Uterus (tissue), 4 donors: ENCODE measurements around the gene CAB39. TPM values are rescaled to one million over a fixed set of nuclear protein-coding genes. Genes with fewer than 3 reads are reported as not detected.

Experiments used
- DNase-seq, 2 donors: peaks; one replicate each; pipeline ENCODE4 v3.0.0-alpha.2; 2019 to 2020
- H3K27ac ChIP-seq, 2 donors: fragments of 200-600 bp; sonication (generic); 1 replicate in 1 of 2; 2 replicates in 1 of 2; pipeline ENCODE4 v1.5.1; 2016 to 2018
- H3K27me3 ChIP-seq, 2 donors: fragments of 200-600 bp; sonication (generic); one replicate each; pipeline ENCODE4 v1.5.1; 2018 to 2019; ENCODE audit warnings: control low read depth in 1 of 2
- H3K36me3 ChIP-seq, 2 donors: fragments of 200-600 bp; sonication (generic); one replicate each; pipeline ENCODE4 v1.5.1; 2019; ENCODE audit warnings: control low read depth in 1 of 2
- H3K4me1 ChIP-seq, 2 donors: fragments of 200-600 bp; sonication (generic); one replicate each; pipeline ENCODE4 v1.5.1; 2018 to 2019; ENCODE audit warnings: control low read depth in 1 of 2
- H3K4me3 ChIP-seq, 2 donors: fragments of 200-600 bp; sonication (generic); 1 replicate in 1 of 2; 2 replicates in 1 of 2; pipeline ENCODE4 v1.5.1; 2018 to 2019; ENCODE audit warnings: mild to moderate bottlenecking in 1 of 2
- H3K9me3 ChIP-seq, 2 donors: fragments of 200-600 bp; sonication (generic); one replicate each; pipeline ENCODE4 v1.5.1; 2019; ENCODE audit warnings: control low read depth in 1 of 2
- POLR2A ChIP-seq, 2 donors: fragments of 450-650 bp; IDR thresholded peaks; one replicate each; pipeline ENCODE4 v1.6.1; 2016; ENCODE audit warnings: antibody characterized with exemption in 2 of 2, mild to moderate bottlenecking in 1 of 2, moderate library complexity in 1 of 2
- intact Hi-C: fragments of 100-400 bp; cut with DNase I; formaldehyde crosslinking; loops from one replicate; pipeline ENCODE4 v1.15.1; 2023; ENCODE audit warnings: low total_unique reads
- total RNA-seq, 4 donors: library from RNA; depleted of rRNA in 3 of 4; stranded (reverse); fragments of >200 nt in 3 of 4; gene quantifications; one replicate each; pipeline versions ENCODE4 v1.1.0 to v1.2.4, GENCODE V29; 2014 to 2023
- TF ChIP-seq, protein P1 (sequence below), 4 experiments: fragments of 200-600 bp in 2 of 4; fragments of 450-650 bp in 2 of 4; sonication (generic) in 2 of 4; IDR thresholded peaks; one replicate each; pipeline ENCODE4 v1.5.1; 2016 to 2019; ENCODE audit warnings: antibody characterized with exemption in 4 of 4, mild to moderate bottlenecking in 2 of 4, moderate library complexity in 1 of 4
- donor health status: DM: yes; HTN: yes; CAD: no.

The CAB39 gene
- total RNA-seq, 4 donors from 2014 or later, result 33.6 to 121 (median 78.0) TPM

- H3K4me3 ChIP-seq, result no peak overlapping the region
- no peaks in the 10 kb centered on the region for H3K4me1 ChIP-seq
- no peaks in the 10 kb centered on the region for H3K9me3 ChIP-seq
- intact Hi-C loops, result no loop called here
- DNase-seq, result no peak
- TF ChIP-seq POLR2A (IDR thresholded peaks at IDR 0.05), result no peak
- TF ChIP-seq, protein P1, sequence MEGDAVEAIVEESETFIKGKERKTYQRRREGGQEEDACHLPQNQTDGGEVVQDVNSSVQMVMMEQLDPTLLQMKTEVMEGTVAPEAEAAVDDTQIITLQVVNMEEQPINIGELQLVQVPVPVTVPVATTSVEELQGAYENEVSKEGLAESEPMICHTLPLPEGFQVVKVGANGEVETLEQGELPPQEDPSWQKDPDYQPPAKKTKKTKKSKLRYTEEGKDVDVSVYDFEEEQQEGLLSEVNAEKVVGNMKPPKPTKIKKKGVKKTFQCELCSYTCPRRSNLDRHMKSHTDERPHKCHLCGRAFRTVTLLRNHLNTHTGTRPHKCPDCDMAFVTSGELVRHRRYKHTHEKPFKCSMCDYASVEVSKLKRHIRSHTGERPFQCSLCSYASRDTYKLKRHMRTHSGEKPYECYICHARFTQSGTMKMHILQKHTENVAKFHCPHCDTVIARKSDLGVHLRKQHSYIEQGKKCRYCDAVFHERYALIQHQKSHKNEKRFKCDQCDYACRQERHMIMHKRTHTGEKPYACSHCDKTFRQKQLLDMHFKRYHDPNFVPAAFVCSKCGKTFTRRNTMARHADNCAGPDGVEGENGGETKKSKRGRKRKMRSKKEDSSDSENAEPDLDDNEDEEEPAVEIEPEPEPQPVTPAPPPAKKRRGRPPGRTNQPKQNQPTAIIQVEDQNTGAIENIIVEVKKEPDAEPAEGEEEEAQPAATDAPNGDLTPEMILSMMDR (IDR thresholded peaks at IDR 0.05), result no peak
- no peaks in the 10 kb centered on the region for H3K36me3 ChIP-seq
- no peaks in the 10 kb centered on the region for H3K27me3 ChIP-seq
- no peak overlapping the region for H3K27ac ChIP-seq
These were observed 92.8 kb downstream of the CAB39 start for GRCh38 chr2:230805353-230806017.

- Histone ChIP-seq H3K4me3 (no peak overlapping the region), H3K4me1 (no peaks in the 10 kb centered on the region), H3K27ac (no peak overlapping the region), H3K9me3 (no peaks in the 10 kb centered on the region), H3K36me3 (no peaks in the 10 kb centered on the region), H3K27me3 (no peaks in the 10 kb centered on the region)
- TF ChIP-seq, protein P1 (IDR thresholded peaks at IDR 0.05), result no peak
- no peak for TF ChIP-seq POLR2A (IDR thresholded peaks at IDR 0.05)
- intact Hi-C loops, result no loop called here
- DNase-seq, result no peak
These were observed 95.1 kb downstream of the CAB39 start for GRCh38 chr2:230807729-230808128.

GRCh38 chr2:230809015-230809414 is 96.4 kb downstream of the CAB39 start:
- Histone ChIP-seq H3K27me3 (no peaks in the 10 kb centered on the region), H3K36me3 (no peaks in the 10 kb centered on the region), H3K4me1 (no peaks in the 10 kb centered on the region), H3K9me3 (no peaks in the 10 kb centered on the region), H3K4me3 (no peak overlapping the region), H3K27ac (no peak overlapping the region)
- no peak for DNase-seq
- intact Hi-C loops, result no loop called here
- TF ChIP-seq POLR2A (IDR thresholded peaks at IDR 0.05), result no peak
- TF ChIP-seq, protein P1 (IDR thresholded peaks at IDR 0.05), result no peak

GRCh38 chr2:230809677-230810251 is 97.1 kb downstream of the CAB39 start:
- H3K27ac ChIP-seq, result no peak overlapping the region
- DNase-seq, result no peak
- TF ChIP-seq, protein P1 (IDR thresholded peaks at IDR 0.05), result no peak
- TF ChIP-seq POLR2A (IDR thresholded peaks at IDR 0.05), result no peak
- H3K27me3 ChIP-seq, result no peaks in the 10 kb centered on the region
- H3K9me3 ChIP-seq, result no peaks in the 10 kb centered on the region
- intact Hi-C loops, result no loop called here
- no peak overlapping the region for H3K4me3 ChIP-seq
- no peaks in the 10 kb centered on the region for H3K4me1 ChIP-seq
- H3K36me3 ChIP-seq, result no peaks in the 10 kb centered on the region

DNA sequence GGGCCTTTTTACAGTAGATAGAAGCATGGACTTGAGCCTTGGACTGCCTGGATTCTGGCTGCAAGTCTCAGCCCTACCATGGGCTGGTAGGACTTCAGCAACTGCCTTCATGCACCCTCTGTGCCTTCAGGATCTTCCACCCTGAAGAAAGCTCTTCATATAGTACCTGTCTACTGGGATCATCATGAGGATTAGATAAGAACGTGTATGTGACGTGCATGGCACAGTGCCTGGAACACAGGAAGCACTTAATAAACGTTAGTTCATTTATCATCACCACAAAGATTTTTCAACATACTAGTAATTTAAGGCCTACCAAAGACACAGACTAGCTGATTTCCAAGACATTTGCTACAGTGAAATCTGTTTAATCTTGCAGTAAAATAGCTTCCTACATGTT is 98.9 kb downstream of the CAB39 start:
- H3K36me3 ChIP-seq, result no peaks in the 10 kb centered on the region

More for the DNA sequence above, 98.9 kb downstream of the CAB39 start:
- Histone ChIP-seq H3K27me3 (no peaks in the 10 kb centered on the region), H3K4me3 (no peak overlapping the region), H3K27ac (no peak overlapping the region), H3K4me1 (no peaks in the 10 kb centered on the region), H3K9me3 (no peaks in the 10 kb centered on the region)
- intact Hi-C loops, result no loop called here
- no peak for TF ChIP-seq POLR2A (IDR thresholded peaks at IDR 0.05)
- TF ChIP-seq, protein P1 (IDR thresholded peaks at IDR 0.05), result no peak
- no peak for DNase-seq
